ENCODE measurements around the gene MBTPS1.

Gene MBTPS1

GRCh38 chr16:84087001-84087400, 29.7 kb downstream of the MBTPS1 start:
- Histone ChIP-seq H4K20me1 (ENCODE audit: insufficient read depth, low read length) (peaks cover 79% of the 10 kb centered on the region), H3K79me2 (ENCODE audit: low read length) (no peaks in the 10 kb centered on the region), H3K27ac (ENCODE audit: low read length) (no peak overlapping the region), H2AFZ (ENCODE audit: low read depth, low read length) (no peak overlapping the region), H3K4me1 (ENCODE audit: low read length) (peaks cover 52% of the 10 kb centered on the region), H3K4me3 (ENCODE audit: low read length) (no peak overlapping the region), H3K27me3 (ENCODE audit: low read depth, low read length) (peaks cover 23% of the 10 kb centered on the region), H3K4me2 (ENCODE audit: low read length) (no peak overlapping the region), H3K9me3 (ENCODE audit: insufficient read depth, low read length) (no peaks in the 10 kb centered on the region), H3K36me3 (replicated peaks; ENCODE audit: low read depth, low read length) (peaks cover 67% of the 10 kb centered on the region), H3K9ac (ENCODE audit: low read length) (no peak overlapping the region)
- TF ChIP-seq EZH2phosphoT487 (IDR thresholded peaks at IDR 0.05; ENCODE audit: low read depth) (no peak), CTCF (IDR thresholded peaks at IDR 0.05; ENCODE audit: low read depth, low read length) (no peak)

- Histone ChIP-seq H3K9ac (ENCODE audit: low read length) (no peak overlapping the region), H3K4me2 (ENCODE audit: low read length) (peak overlapping the region; percentile 51), H3K79me2 (ENCODE audit: low read length) (no peaks in the 10 kb centered on the region), H3K9me3 (ENCODE audit: insufficient read depth, low read length) (no peaks in the 10 kb centered on the region), H3K4me3 (ENCODE audit: low read length) (no peak overlapping the region), H3K27ac (ENCODE audit: low read length) (no peak overlapping the region), H3K27me3 (ENCODE audit: low read depth, low read length) (peaks cover 23% of the 10 kb centered on the region), H3K36me3 (replicated peaks; ENCODE audit: low read depth, low read length) (peaks cover 68% of the 10 kb centered on the region), H2AFZ (ENCODE audit: low read depth, low read length) (no peak overlapping the region), H3K4me1 (ENCODE audit: low read length) (peaks cover 52% of the 10 kb centered on the region), H4K20me1 (ENCODE audit: insufficient read depth, low read length) (peaks cover 80% of the 10 kb centered on the region)
- TF ChIP-seq EZH2phosphoT487 (IDR thresholded peaks at IDR 0.05; ENCODE audit: low read depth): no peak
Observed at GRCh38 chr16:84086341-84086740, 30.4 kb downstream of the MBTPS1 start.

- Histone ChIP-seq H3K79me2 (ENCODE audit: low read length) (no peaks in the 10 kb centered on the region), H3K4me3 (ENCODE audit: low read length) (no peak overlapping the region), H3K27ac (ENCODE audit: low read length) (no peak overlapping the region), H3K36me3 (replicated peaks; ENCODE audit: low read depth, low read length) (peaks cover 72% of the 10 kb centered on the region), H2AFZ (ENCODE audit: low read depth, low read length) (no peak overlapping the region), H3K9me3 (ENCODE audit: insufficient read depth, low read length) (no peaks in the 10 kb centered on the region), H4K20me1 (ENCODE audit: insufficient read depth, low read length) (peaks cover 80% of the 10 kb centered on the region), H3K27me3 (ENCODE audit: low read depth, low read length) (peaks cover 23% of the 10 kb centered on the region), H3K4me2 (ENCODE audit: low read length) (peak overlapping the region; percentile 51), H3K9ac (ENCODE audit: low read length) (no peak overlapping the region), H3K4me1 (ENCODE audit: low read length) (peaks cover 52% of the 10 kb centered on the region)
- 0 out of 2 replicates have a peak, but pooled peaks have one; percentile 37 for TF ChIP-seq EZH2phosphoT487 (IDR thresholded peaks at IDR 0.05; ENCODE audit: low read depth)
- TF ChIP-seq CTCF (IDR thresholded peaks at IDR 0.05; ENCODE audit: low read depth, low read length): no peak
Observed at GRCh38 chr16:84085773-84086172, 31.0 kb downstream of the MBTPS1 start.

- peaks cover 23% of the 10 kb centered on the region for H3K27me3 ChIP-seq (ENCODE audit: low read depth, low read length)
- no peak overlapping the region for H3K27ac ChIP-seq (ENCODE audit: low read length)
- no peaks in the 10 kb centered on the region for H3K9me3 ChIP-seq (ENCODE audit: insufficient read depth, low read length)
- no peak overlapping the region for H3K4me3 ChIP-seq (ENCODE audit: low read length)
- H3K36me3 ChIP-seq (replicated peaks; ENCODE audit: low read depth, low read length): peaks cover 69% of the 10 kb centered on the region
- no peak overlapping the region for H2AFZ ChIP-seq (ENCODE audit: low read depth, low read length)
- H3K4me1 ChIP-seq (ENCODE audit: low read length): peaks cover 52% of the 10 kb centered on the region
- H3K79me2 ChIP-seq (ENCODE audit: low read length): no peaks in the 10 kb centered on the region
- no peak overlapping the region for H3K9ac ChIP-seq (ENCODE audit: low read length)
- H4K20me1 ChIP-seq (ENCODE audit: insufficient read depth, low read length): peaks cover 83% of the 10 kb centered on the region
- peak overlapping the region; percentile 29 for H3K4me2 ChIP-seq (ENCODE audit: low read length)
- TF ChIP-seq CTCF (IDR thresholded peaks at IDR 0.05; ENCODE audit: low read depth, low read length) (no peak), EZH2phosphoT487 (IDR thresholded peaks at IDR 0.05; ENCODE audit: low read depth) (no peak)
Observed at GRCh38 chr16:84085271-84085667, 31.5 kb downstream of the MBTPS1 start.
